Stomach (tissue), 9 donors: ENCODE data around the gene ZNF578. TPM values are rescaled to one million over a fixed set of nuclear protein-coding genes. Genes with fewer than 3 reads are reported as not detected.
"Not testable (repeated sequence)": the region's sequence is repeated elsewhere in the genome, so short reads cannot be mapped to it uniquely, and the experiment has no call there.

Experiments used
- DNase-seq, 2 donors: peaks; one replicate each; pipeline versions ENCODE4 v3.0.0 to v3.0.0-alpha.2; 2013 to 2019
- H3K27ac ChIP-seq, 5 donors: fragments of 200-600 bp in 4 of 5; sonication (generic) in 4 of 5; one replicate each; pipeline ENCODE4 v1.5.1; 2013 to 2019; ENCODE audit warnings: mild to moderate bottlenecking in 1 of 5, moderate library complexity in 1 of 5
- H3K27me3 ChIP-seq, 3 donors: fragments of 200-600 bp; sonication (generic); one replicate each; pipeline ENCODE4 v1.5.1; 2017 to 2019; ENCODE audit warnings: mixed run types in 1 of 3
- H3K36me3 ChIP-seq, 4 donors: fragments of 200-600 bp; sonication (generic); 1 replicate in 3 of 4; 2 replicates in 1 of 4; pipeline ENCODE4 v1.5.1; 2016 to 2019
- H3K4me1 ChIP-seq, 4 donors: fragments of 200-600 bp; sonication (generic); one replicate each; pipeline ENCODE4 v1.5.1; 2016 to 2019
- H3K4me3 ChIP-seq, 4 donors: fragments of 200-600 bp; sonication (generic) in 3 of 4; one replicate each; pipeline ENCODE4 v1.5.1; 2016 to 2019; ENCODE audit warnings: mild to moderate bottlenecking in 1 of 4
- H3K9me3 ChIP-seq, 4 donors: fragments of 200-600 bp; sonication (generic); one replicate each; pipeline ENCODE4 v1.5.1; 2016 to 2019
- CTCF ChIP-seq, 7 experiments: fragments of 450-650 bp in 4 of 7; fragments of 200-600 bp in 3 of 7; sonication (generic) in 3 of 7; IDR thresholded peaks; one replicate each; pipeline ENCODE4 v1.5.1; 2016 to 2019; ENCODE audit warnings: antibody characterized with exemption in 7 of 7, control low read depth in 2 of 7, mild to moderate bottlenecking in 1 of 7
- EP300 ChIP-seq: sonication (generic); formaldehyde crosslinking; IDR thresholded peaks from one replicate; pipeline ENCODE4 v1.6.1; 2017; ENCODE audit warnings: antibody characterized with exemption
- POLR2A ChIP-seq, 4 donors: fragments of 450-650 bp; IDR thresholded peaks; one replicate each; pipeline ENCODE4 v1.6.1; 2016; ENCODE audit warnings: antibody characterized with exemption in 4 of 4, control low read depth in 2 of 4, mild to moderate bottlenecking in 1 of 4, moderate library complexity in 1 of 4
- POLR2AphosphoS5 ChIP-seq, 3 donors: sonication (generic); formaldehyde crosslinking; IDR thresholded peaks; one replicate each; pipeline ENCODE4 v1.6.1; 2016; ENCODE audit warnings: antibody characterized with exemption in 3 of 3
- WGBS, 5 donors: extraction: QIAGEN DNeasy Blood & Tissue Kit in 3 of 5; methylation state at CpG; one replicate each; pipeline versions ENCODE4 v1.1.5 to v1.1.7; 2013 to 2018; 5-methylcytosine and 5-hydroxymethylcytosine counted together
- intact Hi-C: fragments of 100-400 bp; cut with DNase I; formaldehyde crosslinking; loops from one replicate; pipeline ENCODE4 v1.15.1; 2023; ENCODE audit warnings: low total_unique reads
- polyA plus RNA-seq, 3 donors: library from polyadenylated mRNA; stranded (reverse); fragments of 200-250 nt; gene quantifications; one replicate each; pipeline ENCODE4 v1.2.3, GENCODE V29; 2013
- total RNA-seq, 5 donors: library from RNA; depleted of rRNA; stranded (reverse); fragments of >200 nt; gene quantifications; one replicate each; pipeline versions ENCODE4 v1.1.0 to v1.2.3, GENCODE V29; 2014 to 2016
- donor health status: healthy with polysubstance abuse.
- donor health status: Bipolar disorder and iron deficiency.
- donor health status: healthy.

The ZNF578 gene
- total and polyA plus RNA-seq, 8 donors: 0.25 to 4.4 (median 0.44) TPM; not detected in 4

- peaks cover 0 to 4% (median 0%) of the 10 kb centered on the region in 4 donors for H3K4me1 ChIP-seq
- WGBS, 5 donors: 24 to 41% (median 28%) methylated on average over 20 to 37 of the region's 37 CpGs
- H3K9me3 ChIP-seq: peaks cover 29 to 98% (median 92%) of the 10 kb centered on the region in 4 donors
- peak in 1 of 2 donors; percentile 83 for DNase-seq
- H3K27ac ChIP-seq: no peak overlapping the region
- peaks cover 0 to 35% (median 2%) of the 10 kb centered on the region in 4 donors for H3K36me3 ChIP-seq
- H3K4me3 ChIP-seq: peak overlapping the region in 3 of 4 donors; percentile 8 to 23 (median 13)
- no peaks in the 10 kb centered on the region for H3K27me3 ChIP-seq
- no peak for TF ChIP-seq POLR2AphosphoS5 (IDR thresholded peaks at IDR 0.05)
- intact Hi-C loops: no loop called here
These were observed 39.0 kb downstream of the ZNF578 start for GRCh38 chr19:52492201-52492993.

- Histone ChIP-seq H3K27ac (no peak overlapping the region), H3K9me3 (peaks cover 29 to 98% (median 88%) of the 10 kb centered on the region in 4 donors), H3K36me3 (peaks cover 0 to 35% (median 2%) of the 10 kb centered on the region in 4 donors), H3K4me1 (peaks cover 0 to 4% (median 0%) of the 10 kb centered on the region in 4 donors), H3K27me3 (no peaks in the 10 kb centered on the region), H3K4me3 (peak overlapping the region in 3 of 4 donors; percentile 8 to 23 (median 13))
- intact Hi-C loops: no loop called here
- TF ChIP-seq POLR2A (IDR thresholded peaks at IDR 0.05): no peak
- TF ChIP-seq CTCF (IDR thresholded peaks at IDR 0.05): peak in 1 of 7 experiments; percentile 7
- WGBS, 5 donors: 10 to 14% (median 13%) methylated on average over 27 to 28 of the region's 28 CpGs
- DNase-seq: peak in 1 of 2 donors; percentile 86
These were observed 39.7 kb downstream of the ZNF578 start for GRCh38 chr19:52492994-52493470.

- TF ChIP-seq EP300: no peak
- TF ChIP-seq POLR2AphosphoS5 (IDR thresholded peaks at IDR 0.05): no peak
- TF ChIP-seq CTCF (IDR thresholded peaks at IDR 0.05): no peak
- TF ChIP-seq POLR2A (IDR thresholded peaks at IDR 0.05): no peak
- H3K27me3 ChIP-seq: no peaks in the 10 kb centered on the region
- peaks cover 0 to 4% (median 0%) of the 10 kb centered on the region in 4 donors for H3K4me1 ChIP-seq
- H3K36me3 ChIP-seq: peaks cover 0 to 35% (median 2%) of the 10 kb centered on the region in 4 donors
- H3K9me3 ChIP-seq: peaks cover 36 to 98% (median 80%) of the 10 kb centered on the region in 4 donors
- H3K27ac ChIP-seq: no peak overlapping the region
- DNase-seq: peak in 1 of 2 donors; percentile 1
- 80 to 90% (median 88%) methylated on average over 3 of the region's 3 CpGs for WGBS, 5 donors
- intact Hi-C loops: no loop called here
- no peak overlapping the region for H3K4me3 ChIP-seq
These were observed 41.2 kb downstream of the ZNF578 start for GRCh38 chr19:52494518-52494917.

GRCh38 chr19:52498571-52498970 lies 45.2 kb downstream of the ZNF578 start:
- no peak for TF ChIP-seq POLR2AphosphoS5 (IDR thresholded peaks at IDR 0.05)
- Histone ChIP-seq H3K27me3 (no peaks in the 10 kb centered on the region), H3K4me1 (no peaks in the 10 kb centered on the region), H3K27ac (no peak overlapping the region), H3K36me3 (peaks cover 0 to 43% (median 15%) of the 10 kb centered on the region in 4 donors), H3K4me3 (no peak overlapping the region), H3K9me3 (peaks cover 22 to 100% (median 74%) of the 10 kb centered on the region in 4 donors)
- DNase-seq: no peak
- intact Hi-C loops: no loop called here
- 89 to 97% (median 94%) methylated on average over 8 of the region's 8 CpGs for WGBS, 5 donors

- 39 to 53% (median 46%) methylated on average over 3 of the region's 3 CpGs for WGBS, 5 donors
- DNase-seq, H3K4me1 ChIP-seq, H3K27me3 ChIP-seq, intact Hi-C loops, H3K4me3 ChIP-seq, H3K27ac ChIP-seq: not testable (repeated sequence)
- Histone ChIP-seq H3K9me3 (peaks cover 15 to 100% (median 66%) of the 10 kb centered on the region in 4 donors), H3K36me3 (peaks cover 0 to 62% (median 20%) of the 10 kb centered on the region in 4 donors)
These were observed 47.1 kb downstream of the ZNF578 start for GRCh38 chr19:52500474-52500873.

GRCh38 chr19:52500991-52501390 lies 47.6 kb downstream of the ZNF578 start:
- DNase-seq, H3K4me3 ChIP-seq, H3K27ac ChIP-seq, intact Hi-C loops, H3K27me3 ChIP-seq, H3K4me1 ChIP-seq: not testable (repeated sequence)
- peaks cover 15 to 100% (median 67%) of the 10 kb centered on the region in 4 donors for H3K9me3 ChIP-seq
- 76 to 94% (median 84%) methylated on average over 8 to 12 of the region's 12 CpGs for WGBS, 5 donors
- peaks cover 0 to 65% (median 23%) of the 10 kb centered on the region in 4 donors for H3K36me3 ChIP-seq
